HEK293T (cell line): Measurements from ENCODE around the gene CUX1.

Experiments
- CTCF ChIA-PET: fragments of 350-600 bp; formaldehyde crosslinking; extraction: SDS; loops from one replicate; lab custom pipeline; 2021; ENCODE audit warnings: antibody characterized with exemption, inconsistent platforms; lab: Yijun Ruan, JAX
- POLR2A ChIA-PET: fragments of 350-600 bp; formaldehyde crosslinking; extraction: SDS; loops from one replicate; lab custom pipeline; 2020; ENCODE audit warnings: antibody characterized with exemption, inconsistent platforms; lab: Yijun Ruan, JAX
- DNase-seq: peaks from one replicate; pipeline ENCODE4 v3.0.0; 2012; ENCODE audit warnings: mixed read lengths; ENCODE audit errors: extremely low spot score
- ARNT ChIP-seq: fragments of 450-650 bp; IDR thresholded peaks from 2 replicates; pipeline ENCODE4 v1.6.1; 2017; ENCODE audit warnings: mild to moderate bottlenecking
- BHLHE40 ChIP-seq: fragments of 450-650 bp; IDR thresholded peaks from 2 replicates; pipeline ENCODE4 v1.6.1; 2016; ENCODE audit warnings: mild to moderate bottlenecking, moderate library complexity, borderline replicate concordance
- CTBP1 ChIP-seq: fragments of 450-650 bp; IDR thresholded peaks from 2 replicates; pipeline ENCODE4 v1.6.1; 2016; ENCODE audit warnings: borderline replicate concordance
- ELF4 ChIP-seq: fragments of 450-650 bp; IDR thresholded peaks from 2 replicates; pipeline ENCODE4 v1.6.1; 2017; ENCODE audit warnings: antibody characterized with exemption
- FOXA1 ChIP-seq: fragments of 450-650 bp; IDR thresholded peaks from 2 replicates; pipeline ENCODE4 v1.6.1; 2016; ENCODE audit warnings: mild to moderate bottlenecking
- FOXK2 ChIP-seq: fragments of 450-650 bp; IDR thresholded peaks from 2 replicates; pipeline ENCODE4 v1.6.1; 2016; ENCODE audit warnings: mild to moderate bottlenecking
- FOXM1 ChIP-seq: fragments of 450-650 bp; IDR thresholded peaks from 2 replicates; pipeline ENCODE4 v1.6.1; 2017; ENCODE audit warnings: mild to moderate bottlenecking, borderline replicate concordance
- HDGF ChIP-seq: fragments of 450-650 bp; IDR thresholded peaks from 2 replicates; pipeline ENCODE4 v1.6.1; 2017; ENCODE audit warnings: antibody characterized with exemption, borderline replicate concordance
- L3MBTL2 ChIP-seq: fragments of 450-650 bp; conservative IDR thresholded peaks from 2 replicates; pipeline ENCODE4 v1.6.1; 2016; ENCODE audit warnings: mild to moderate bottlenecking
- LEF1 ChIP-seq: fragments of 450-650 bp; IDR thresholded peaks from 2 replicates; pipeline ENCODE4 v1.6.1; 2017; ENCODE audit warnings: mild to moderate bottlenecking, borderline replicate concordance
- NFRKB ChIP-seq: fragments of 450-650 bp; IDR thresholded peaks from 2 replicates; pipeline ENCODE4 v1.6.1; 2016; ENCODE audit warnings: mild to moderate bottlenecking, moderate library complexity
- SP1 ChIP-seq: fragments of 450-650 bp; IDR thresholded peaks from 2 replicates; pipeline ENCODE4 v1.6.1; 2017
- SUZ12 ChIP-seq: fragments of 450-650 bp; IDR thresholded peaks from 2 replicates; pipeline ENCODE4 v1.6.1; 2016; ENCODE audit warnings: mild to moderate bottlenecking
- TARDBP ChIP-seq: fragments of 450-650 bp; IDR thresholded peaks from 2 replicates; pipeline ENCODE4 v1.6.1; 2016
- ZNF384 ChIP-seq: fragments of 450-650 bp; IDR thresholded peaks from 2 replicates; pipeline ENCODE4 v1.6.1; 2016
- TF ChIP-seq, protein P1 (sequence below): fragments of 450-650 bp; IDR thresholded peaks from 2 replicates; pipeline ENCODE4 v1.6.1; 2016

CUX1 gene

DNA sequence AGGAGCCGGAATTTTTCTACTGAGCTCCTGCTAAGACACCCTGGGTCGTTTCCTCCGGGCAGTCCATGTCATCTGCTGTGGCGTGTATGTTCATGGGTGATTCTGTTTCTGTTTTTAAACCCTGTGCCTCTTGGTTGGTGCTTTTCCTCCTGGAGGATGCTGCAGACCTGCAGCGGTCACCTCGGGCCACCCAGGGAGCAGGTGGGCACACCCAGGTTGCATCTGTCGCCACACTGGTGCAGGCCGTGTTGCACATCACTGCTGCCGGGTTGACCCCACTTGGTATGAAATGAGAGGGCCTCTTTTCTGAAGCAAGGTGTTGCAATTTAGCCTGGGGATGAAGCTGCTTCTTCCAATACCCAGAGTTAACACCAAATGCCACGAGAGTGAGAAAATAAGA, 127.2 kb downstream of the CUX1 start:
- DNase-seq = no peak
- ChIA-PET POLR2A (no interaction called here), CTCF (no interaction called here)
- TF ChIP-seq CTBP1 = no peak
- TF ChIP-seq FOXA1 = no peak
- TF ChIP-seq FOXM1 = no peak
- no peak for TF ChIP-seq L3MBTL2
- no peak for TF ChIP-seq ARNT
- TF ChIP-seq FOXK2 = no peak
- no peak for TF ChIP-seq ZNF384
- TF ChIP-seq, protein P1, sequence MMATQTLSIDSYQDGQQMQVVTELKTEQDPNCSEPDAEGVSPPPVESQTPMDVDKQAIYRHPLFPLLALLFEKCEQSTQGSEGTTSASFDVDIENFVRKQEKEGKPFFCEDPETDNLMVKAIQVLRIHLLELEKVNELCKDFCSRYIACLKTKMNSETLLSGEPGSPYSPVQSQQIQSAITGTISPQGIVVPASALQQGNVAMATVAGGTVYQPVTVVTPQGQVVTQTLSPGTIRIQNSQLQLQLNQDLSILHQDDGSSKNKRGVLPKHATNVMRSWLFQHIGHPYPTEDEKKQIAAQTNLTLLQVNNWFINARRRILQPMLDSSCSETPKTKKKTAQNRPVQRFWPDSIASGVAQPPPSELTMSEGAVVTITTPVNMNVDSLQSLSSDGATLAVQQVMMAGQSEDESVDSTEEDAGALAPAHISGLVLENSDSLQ = no peak
- no peak for TF ChIP-seq NFRKB
- TF ChIP-seq ELF4 = no peak
- no peak for TF ChIP-seq HDGF
- no peak for TF ChIP-seq TARDBP
- no peak for TF ChIP-seq BHLHE40
- TF ChIP-seq SP1 = no peak
- TF ChIP-seq LEF1 = no peak
- no peak for TF ChIP-seq SUZ12

DNA sequence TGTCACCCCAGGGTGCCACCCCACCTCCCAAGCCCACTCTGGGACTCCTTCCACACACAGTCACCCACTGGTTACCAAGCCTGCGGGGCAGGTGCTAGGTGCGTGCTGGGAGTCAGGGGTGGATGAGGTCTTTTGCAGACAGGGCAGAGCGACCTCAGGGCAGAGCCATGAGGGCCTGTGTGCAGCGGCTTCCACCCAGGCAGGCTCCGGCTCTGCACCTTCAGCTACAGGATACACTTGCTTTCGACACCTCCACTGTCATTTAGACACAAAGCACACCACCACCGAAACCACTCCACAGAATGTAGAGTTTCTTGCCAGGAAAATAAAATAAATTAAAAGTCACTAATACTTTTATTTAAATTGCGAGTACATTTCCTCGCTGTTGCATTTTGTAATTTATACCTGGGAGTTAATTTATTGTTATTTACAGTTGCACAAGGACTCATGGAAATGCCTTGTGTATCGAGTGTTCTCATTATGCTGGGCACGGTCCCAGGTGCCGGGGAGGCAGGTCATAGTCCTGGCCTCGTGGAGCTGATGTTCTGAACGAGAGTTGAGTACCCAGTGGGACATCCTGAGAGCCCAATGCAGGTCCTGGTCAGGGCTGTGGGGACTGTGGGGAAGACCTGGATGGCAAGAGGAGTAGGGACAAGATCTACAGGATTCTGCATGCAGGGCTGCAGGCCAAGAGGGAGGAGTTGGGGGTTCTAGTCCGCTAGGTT, 127.8 kb downstream of the CUX1 start:
- CTCF ChIA-PET = no interaction called here
- no peak for TF ChIP-seq HDGF
- no peak for TF ChIP-seq ZNF384
- TF ChIP-seq ELF4 = no peak
- no peak for TF ChIP-seq FOXM1
- TF ChIP-seq FOXK2 = no peak
- TF ChIP-seq TARDBP = no peak
- no peak for TF ChIP-seq SP1
- no peak for TF ChIP-seq ARNT
- no peak for TF ChIP-seq CTBP1
- TF ChIP-seq BHLHE40 = no peak
- no peak for TF ChIP-seq SUZ12
- TF ChIP-seq, protein P1 = no peak
- TF ChIP-seq FOXA1 = no peak
- no peak for TF ChIP-seq LEF1
- DNase-seq = no peak
- POLR2A ChIA-PET = no interaction called here

DNA sequence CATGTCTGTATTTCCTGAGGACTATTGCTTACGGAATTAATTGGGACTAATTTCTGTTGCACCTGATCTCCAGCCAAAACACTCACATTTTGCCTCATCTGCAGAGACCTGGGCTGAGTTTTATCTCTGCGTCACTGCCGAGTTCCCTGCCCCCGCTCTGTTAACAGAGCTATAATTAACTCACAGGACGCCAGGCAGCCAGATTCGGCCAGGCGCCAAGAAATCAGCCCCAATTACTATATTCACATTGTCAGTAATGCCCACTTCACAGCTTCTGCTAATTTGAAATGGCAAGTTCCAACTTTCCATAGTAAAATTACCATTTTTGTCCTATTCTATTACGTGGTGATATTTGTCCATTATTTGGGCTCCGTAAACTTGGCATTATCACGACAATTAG, 130.5 kb downstream of the CUX1 start:
- TF ChIP-seq NFRKB (no peak), SP1 (no peak)
- POLR2A ChIA-PET = no interaction called here
- DNase-seq = peak; percentile 34
- CTCF ChIA-PET = no interaction called here

DNA sequence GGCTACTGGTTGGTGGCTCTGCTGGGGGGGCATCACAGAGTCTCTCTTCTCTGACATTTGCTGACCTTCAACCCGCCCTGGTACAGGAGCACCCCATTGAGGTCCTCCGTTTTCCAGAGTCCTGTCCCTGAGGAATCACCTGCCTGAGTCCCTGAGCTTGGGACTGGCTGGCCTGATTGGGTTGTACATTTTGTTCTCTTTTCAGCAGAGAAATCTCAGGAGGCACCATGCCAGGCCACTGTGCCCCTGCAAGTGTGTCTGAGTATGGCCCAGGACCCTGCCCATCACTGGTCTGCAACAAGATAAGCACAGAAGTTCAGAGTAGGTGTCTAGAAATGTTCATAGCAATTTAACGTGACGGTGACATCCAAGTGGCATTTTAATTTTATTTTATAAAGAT, 131.2 kb downstream of the CUX1 start:
- DNase-seq = no peak
- TF ChIP-seq SP1 (no peak), HDGF (no peak), FOXK2 (no peak), ARNT (no peak), CTBP1 (no peak), ELF4 (no peak), FOXM1 (no peak), TARDBP (no peak), BHLHE40 (no peak), FOXA1 (no peak), LEF1 (no peak), ZNF384 (no peak)
- TF ChIP-seq, protein P1 = no peak
- ChIA-PET CTCF (no interaction called here), POLR2A (no interaction called here)

- peak; percentile 37 for DNase-seq
- ChIA-PET POLR2A (no interaction called here), CTCF (no interaction called here)
- TF ChIP-seq, protein P1 = peak; percentile 59; the same call in 1 of the 2 replicates
- TF ChIP-seq FOXK2 = no peak
Observed at GRCh38 chr7:101950450-101951119, 133.2 kb downstream of the CUX1 start.

GRCh38 chr7:101951757-101952156, 134.3 kb downstream of the CUX1 start:
- no peak for DNase-seq
- POLR2A ChIA-PET = no interaction called here
- TF ChIP-seq SP1 = no peak
- no peak for TF ChIP-seq ELF4
- TF ChIP-seq, protein P1 = no peak
- no peak for TF ChIP-seq FOXK2
- no peak for TF ChIP-seq NFRKB
- CTCF ChIA-PET = no interaction called here
